NK-92 treated with Interleukin-12 subunit alpha and Interleukin-12 subunit beta, amount 100 ng/mL, for 24 hours (cell line): ENCODE data around the gene RBM10.

Source experiments
- DNase-seq: peaks from one replicate; lab custom pipeline; 2025; lab: John Stamatoyannopoulos, UW

Gene RBM10

GRCh38 chrX:47197526-47197925, 52.5 kb downstream of the RBM10 start:
- DNase-seq = no peak

- no peak for DNase-seq
Measured at GRCh38 chrX:47198026-47198686, 53.1 kb downstream of the RBM10 start.

GRCh38 chrX:47198687-47199080, 53.7 kb downstream of the RBM10 start:
- no peak for DNase-seq

GRCh38 chrX:47199286-47199685, 54.3 kb downstream of the RBM10 start:
- no peak for DNase-seq

- DNase-seq = no peak
Measured at GRCh38 chrX:47200385-47201150, 55.5 kb downstream of the RBM10 start.

- no peak for DNase-seq
Measured at GRCh38 chrX:47201345-47201944, 56.4 kb downstream of the RBM10 start.

- no peak for DNase-seq
Measured at GRCh38 chrX:47202316-47202715, 57.3 kb downstream of the RBM10 start.

GRCh38 chrX:47202877-47203276, 57.9 kb downstream of the RBM10 start:
- DNase-seq = no peak

GRCh38 chrX:47204970-47205369, 59.9 kb downstream of the RBM10 start:
- DNase-seq = no peak

- DNase-seq = no peak
Measured at GRCh38 chrX:47206316-47206715, 61.3 kb downstream of the RBM10 start.

GRCh38 chrX:47208108-47208507, 63.1 kb downstream of the RBM10 start:
- no peak for DNase-seq

GRCh38 chrX:47209508-47210238, 64.7 kb downstream of the RBM10 start:
- DNase-seq = no peak

- no peak for DNase-seq
Measured at GRCh38 chrX:47210661-47211425, 65.8 kb downstream of the RBM10 start.

GRCh38 chrX:47212381-47213293, 67.6 kb downstream of the RBM10 start:
- DNase-seq = no peak

- DNase-seq = no peak
Measured at GRCh38 chrX:47214435-47215077, 69.5 kb downstream of the RBM10 start.

- DNase-seq = no peak
Measured at GRCh38 chrX:47215291-47215900, 70.4 kb downstream of the RBM10 start.

GRCh38 chrX:47216393-47216925, 71.4 kb downstream of the RBM10 start:
- no peak for DNase-seq

GRCh38 chrX:47217121-47217851, 72.3 kb downstream of the RBM10 start:
- no peak for DNase-seq

- peak; percentile 95 for DNase-seq
Measured at GRCh38 chrX:47217852-47218279, 72.8 kb downstream of the RBM10 start.
